Measurements from ENCODE around the gene TCEANC2. TPM values are rescaled to one million over a fixed set of nuclear protein-coding genes. Genes with fewer than 3 reads are reported as not detected.

The TCEANC2 gene
- total RNA-seq, 1 experiment from 2014 or later, result 5.3 TPM

DNA sequence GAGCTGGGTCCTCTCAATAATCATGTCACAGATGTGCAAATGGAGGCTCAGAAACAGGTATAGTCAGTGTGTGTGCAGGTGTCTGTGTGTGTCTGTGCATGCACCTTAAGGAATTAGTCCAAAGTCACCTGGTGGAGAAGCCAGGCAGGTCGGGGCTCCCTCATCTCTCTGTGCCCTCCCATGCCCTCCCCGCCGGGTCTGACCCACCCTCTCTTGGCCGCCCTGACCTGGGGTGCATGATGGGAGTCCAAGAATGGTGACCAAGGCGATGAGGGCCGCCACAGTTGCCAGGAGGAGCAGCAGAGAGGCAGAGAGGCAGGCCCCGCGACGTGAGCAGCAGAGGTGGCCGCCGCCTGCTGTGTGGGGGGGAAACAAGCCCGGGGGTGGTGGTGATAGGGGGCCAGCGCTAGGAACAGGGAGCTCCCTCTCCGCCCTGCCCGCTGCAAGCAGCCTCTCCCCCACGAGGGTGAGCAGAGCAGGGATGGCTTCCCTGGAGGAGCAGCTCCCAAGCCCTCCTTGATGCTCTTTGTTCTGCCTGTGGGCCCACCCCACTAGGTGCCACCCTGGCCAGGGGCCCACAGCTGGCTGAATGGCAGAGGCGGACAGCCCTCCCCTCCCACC lies 39.3 kb upstream of the TCEANC2 start:
- no peaks in the 10 kb centered on the region for H3K9me3 Mint-ChIP-seq
- H3K23ac ChIP-seq (ENCODE audit: insufficient read length, low read depth, low read length), result no peak overlapping the region
- H4K91ac ChIP-seq (ENCODE audit: insufficient read length, low read depth, low read length), result no peak overlapping the region
- H4K20me1 ChIP-seq (ENCODE audit: control insufficient read depth, insufficient read depth, insufficient read length), result no peaks in the 10 kb centered on the region
- H3K23me2 ChIP-seq (ENCODE audit: insufficient read length, low read depth, low read length, poor library complexity, severe bottlenecking), result no peaks in the 10 kb centered on the region
- no peak overlapping the region for H3K18ac ChIP-seq (ENCODE audit: insufficient read length, low read depth, low read length)
- H4K8ac ChIP-seq (replicated peaks; ENCODE audit: insufficient read length, low read depth, low read length), result no peak overlapping the region
- no peak overlapping the region for H3K9ac ChIP-seq (ENCODE audit: extremely low read depth, insufficient read length, low read length)
- H2BK5ac ChIP-seq (ENCODE audit: insufficient read length, low read length), result no peak overlapping the region
- no peak overlapping the region for H2BK20ac ChIP-seq (ENCODE audit: low read depth, low read length, poor library complexity, severe bottlenecking)
- H2BK15ac ChIP-seq (ENCODE audit: low read depth, low read length), result no peak overlapping the region
- H3K27ac ChIP-seq (ENCODE audit: insufficient read length, low read depth, low read length), result no peak overlapping the region
- H3K4ac ChIP-seq (ENCODE audit: low read depth, low read length), result no peak overlapping the region
- TF ChIP-seq CTCF (conservative IDR thresholded peaks at IDR 0.05), result no peak
- peaks cover 1% of the 10 kb centered on the region for H3K27me3 Mint-ChIP-seq (ENCODE audit: low read depth)
- no peaks in the 10 kb centered on the region for H3K4me1 ChIP-seq (ENCODE audit: insufficient read depth, low read length)
- H3K36me3 Mint-ChIP-seq (ENCODE audit: insufficient read depth in 1 of 3, low read depth in 3 of 3), result no peaks in the 10 kb centered on the region
- no peaks in the 10 kb centered on the region for H3K79me2 ChIP-seq (ENCODE audit: insufficient read depth, low read length)
- no peak overlapping the region for H2BK120ac ChIP-seq (ENCODE audit: low read depth, low read length, poor library complexity, severe bottlenecking)
- H3T11ph ChIP-seq (ENCODE audit: low read length), result no peak overlapping the region
- DNase-seq, result no peak
- H4K5ac ChIP-seq (ENCODE audit: insufficient read length, low read depth, low read length), result no peak overlapping the region
- no peaks in the 10 kb centered on the region for H3K9me3 ChIP-seq (ENCODE audit: control insufficient read depth, low read depth, low read length)
- no peak overlapping the region for H3K4me2 ChIP-seq (ENCODE audit: insufficient read depth, insufficient read length, low read length)
- no peak overlapping the region for H2AFZ ChIP-seq (ENCODE audit: low read length)
- H3K4me3 Mint-ChIP-seq, result no peak overlapping the region
- no peak overlapping the region for H2AK5ac ChIP-seq (ENCODE audit: insufficient read length, low read length)
- no peaks in the 10 kb centered on the region for H3K79me1 ChIP-seq (ENCODE audit: insufficient read depth, low read depth, low read length, poor library complexity, severe bottlenecking)
- no peak overlapping the region; the same call in 1 of the 2 replicates for H3K14ac ChIP-seq (ENCODE audit: insufficient read depth, low read length)
- H3K27ac Mint-ChIP-seq, result no peak overlapping the region
- peaks cover 8 to 10% of the 10 kb centered on the region in 2 experiments for H3K4me1 Mint-ChIP-seq
- no peaks in the 10 kb centered on the region for H3K27me3 ChIP-seq (ENCODE audit: insufficient read depth, low read length)
- no peak overlapping the region for H2BK12ac ChIP-seq (ENCODE audit: insufficient read length, low read depth, low read length)
- H3K56ac ChIP-seq (ENCODE audit: insufficient read length, low read depth, low read length), result no peak overlapping the region
- WGBS (ENCODE audit: extremely low coverage, insufficient read length, low lambda C conversion rate), result no CpG with 5 or more reads among the region's 17 CpGs
